ENCODE measurements around the gene AMHR2.

AMHR2 gene

DNA sequence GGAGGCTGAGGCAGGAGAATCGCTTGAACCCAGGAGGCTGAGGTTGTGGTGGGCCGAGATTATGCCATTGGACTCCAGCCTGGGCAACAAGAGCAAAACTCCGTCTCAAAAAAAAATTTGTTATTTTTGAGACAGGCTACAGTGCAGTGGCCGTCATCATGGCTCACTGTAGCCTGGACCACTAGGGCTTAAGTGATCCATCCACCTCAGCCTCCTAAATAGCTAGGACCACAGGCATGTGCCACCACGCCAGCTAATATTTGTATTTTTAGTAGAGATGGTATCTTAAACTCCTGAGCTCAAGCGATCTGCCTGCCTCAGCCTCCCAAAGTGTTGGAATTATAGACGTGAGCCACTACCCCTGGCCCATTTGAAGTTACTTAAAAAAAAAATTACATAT is 27.3 kb downstream of the AMHR2 start:
- H3K4me3 ChIP-seq (ENCODE audit: insufficient read length, low read depth), result no peak overlapping the region
- no peak for DNase-seq (ENCODE audit: low read depth, low spot score)
- H3K27me3 ChIP-seq (ENCODE audit: insufficient read depth, insufficient read length), result no peaks in the 10 kb centered on the region
- H3K9me3 ChIP-seq (ENCODE audit: insufficient read depth, low read length), result no peaks in the 10 kb centered on the region
- no peaks in the 10 kb centered on the region for H3K4me1 ChIP-seq (ENCODE audit: insufficient read depth, insufficient read length)
- H3K9ac ChIP-seq (ENCODE audit: insufficient read length, low read depth), result no peak overlapping the region
- H3K36me3 ChIP-seq (ENCODE audit: insufficient read depth, insufficient read length, low read length), result peaks cover 49% of the 10 kb centered on the region
- TF ChIP-seq ZNF274 (IDR thresholded peaks at IDR 0.05; ENCODE audit: low read depth, low read length) (no peak), YY1 (IDR thresholded peaks at IDR 0.05; ENCODE audit: insufficient read depth, insufficient read length) (no peak), SUZ12 (IDR thresholded peaks at IDR 0.05; ENCODE audit: extremely low read depth, insufficient read depth, insufficient read length) (no peak)

DNA sequence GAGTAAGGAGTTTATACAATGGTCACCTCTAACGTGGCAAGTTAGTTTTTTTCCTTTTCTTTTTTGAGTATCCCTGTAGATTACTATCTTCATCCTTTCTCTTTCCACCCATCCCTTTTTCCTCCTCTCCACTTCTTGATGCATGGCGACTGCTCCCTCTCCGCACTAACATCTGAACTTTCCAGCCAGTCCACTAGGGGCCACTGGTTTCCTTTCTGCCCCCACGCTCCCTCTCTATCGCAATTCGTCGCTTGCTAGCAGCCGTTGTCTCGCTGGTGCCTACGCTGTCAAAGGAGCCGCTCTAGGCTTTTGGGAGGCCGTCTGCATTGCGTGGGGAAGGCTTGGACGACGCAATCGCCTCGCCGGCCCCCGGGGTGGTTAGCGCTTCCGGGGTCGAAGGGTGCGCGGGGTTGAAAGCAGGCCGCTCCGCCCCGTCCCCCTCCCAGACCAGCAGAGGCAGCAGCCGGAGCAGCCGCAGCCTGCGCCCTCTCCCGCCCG is 28.1 kb downstream of the AMHR2 start, which contains the start of gene PCBP2:
TSS of gene PCBP2 (plus strand) at position 442 of the 498 bp plus-strand sequence. CDS start 2,699 bp downstream, outside the sequence.
- peak within 1 kb of the TSS; percentile 94 for H3K9ac ChIP-seq (ENCODE audit: insufficient read length, low read depth)
- no peaks in the 10 kb centered on the region for H3K9me3 ChIP-seq (ENCODE audit: insufficient read depth, low read length)
- TF ChIP-seq ZNF274 (IDR thresholded peaks at IDR 0.05; ENCODE audit: low read depth, low read length), result no peak
- no peak for TF ChIP-seq SUZ12 (IDR thresholded peaks at IDR 0.05; ENCODE audit: extremely low read depth, insufficient read depth, insufficient read length)
- TF ChIP-seq YY1 (IDR thresholded peaks at IDR 0.05; ENCODE audit: insufficient read depth, insufficient read length), result peak; percentile 18
- H3K27me3 ChIP-seq (ENCODE audit: insufficient read depth, insufficient read length), result no peaks in the 10 kb centered on the region
- H3K4me3 ChIP-seq (ENCODE audit: insufficient read length, low read depth), result peak within 1 kb of the TSS; percentile 70
- H3K36me3 ChIP-seq (ENCODE audit: insufficient read depth, insufficient read length, low read length), result peaks cover 51% of the 10 kb centered on the region
- H3K4me1 ChIP-seq (ENCODE audit: insufficient read depth, insufficient read length), result no peaks in the 10 kb centered on the region
- DNase-seq (ENCODE audit: low read depth, low spot score), result peak; percentile 99

DNA sequence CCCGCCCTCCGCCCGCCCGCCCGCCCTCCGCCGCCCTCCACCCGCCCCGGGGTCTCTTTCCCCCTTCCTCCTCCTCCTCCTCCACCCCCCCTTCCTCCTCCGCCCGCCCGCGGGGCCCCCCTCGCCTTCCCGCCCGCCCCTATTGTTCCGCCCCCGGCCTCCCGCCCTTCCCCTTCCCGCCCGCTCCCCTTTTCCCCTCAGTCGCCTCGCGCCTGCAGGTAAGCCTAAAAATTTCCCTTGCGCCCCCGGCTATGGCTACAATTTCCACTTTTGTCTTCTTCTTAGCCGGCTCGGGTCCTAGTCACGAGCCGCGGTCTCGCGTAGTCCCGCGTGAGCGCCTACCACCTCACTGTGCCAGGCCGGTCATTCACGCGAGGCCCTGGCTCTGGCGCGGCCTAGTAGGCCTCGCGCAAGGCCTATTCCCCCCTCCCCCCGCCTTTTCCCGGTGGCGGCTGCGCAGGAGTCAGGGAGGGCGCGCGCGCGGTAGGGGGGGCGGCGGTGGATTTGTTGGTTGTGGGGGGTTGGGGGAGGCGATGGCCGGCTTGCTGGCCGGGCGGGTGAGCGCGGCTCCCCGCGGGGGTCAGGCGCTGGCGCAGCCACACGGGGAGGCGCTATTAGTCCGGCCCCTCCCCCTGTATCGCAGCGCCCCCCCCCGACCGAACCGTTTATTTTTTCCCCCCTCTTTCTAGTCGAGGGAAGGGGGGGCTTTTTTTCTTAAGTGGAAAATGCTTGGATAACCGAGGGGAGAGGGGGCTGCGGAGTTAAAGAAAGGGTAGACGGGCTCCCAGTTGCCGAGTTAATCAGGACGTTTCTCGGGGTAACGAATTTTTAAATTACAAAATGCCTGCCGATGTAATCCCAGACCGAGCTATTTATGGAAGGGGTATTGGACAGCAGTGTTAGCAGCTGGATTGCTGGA is 28.8 kb downstream of the AMHR2 start:
- Histone ChIP-seq H3K9me3 (ENCODE audit: insufficient read depth, low read length) (no peaks in the 10 kb centered on the region), H3K4me1 (ENCODE audit: insufficient read depth, insufficient read length) (no peaks in the 10 kb centered on the region), H3K4me3 (ENCODE audit: insufficient read length, low read depth) (peak overlapping the region; percentile 70), H3K36me3 (ENCODE audit: insufficient read depth, insufficient read length, low read length) (peaks cover 55% of the 10 kb centered on the region), H3K27me3 (ENCODE audit: insufficient read depth, insufficient read length) (no peaks in the 10 kb centered on the region), H3K9ac (ENCODE audit: insufficient read length, low read depth) (peak overlapping the region; percentile 94)
- TF ChIP-seq SUZ12 (IDR thresholded peaks at IDR 0.05; ENCODE audit: extremely low read depth, insufficient read depth, insufficient read length), result no peak
- no peak for TF ChIP-seq YY1 (IDR thresholded peaks at IDR 0.05; ENCODE audit: insufficient read depth, insufficient read length)
- TF ChIP-seq ZNF274 (IDR thresholded peaks at IDR 0.05; ENCODE audit: low read depth, low read length), result no peak
- peak; percentile 81 for DNase-seq (ENCODE audit: low read depth, low spot score)

DNA sequence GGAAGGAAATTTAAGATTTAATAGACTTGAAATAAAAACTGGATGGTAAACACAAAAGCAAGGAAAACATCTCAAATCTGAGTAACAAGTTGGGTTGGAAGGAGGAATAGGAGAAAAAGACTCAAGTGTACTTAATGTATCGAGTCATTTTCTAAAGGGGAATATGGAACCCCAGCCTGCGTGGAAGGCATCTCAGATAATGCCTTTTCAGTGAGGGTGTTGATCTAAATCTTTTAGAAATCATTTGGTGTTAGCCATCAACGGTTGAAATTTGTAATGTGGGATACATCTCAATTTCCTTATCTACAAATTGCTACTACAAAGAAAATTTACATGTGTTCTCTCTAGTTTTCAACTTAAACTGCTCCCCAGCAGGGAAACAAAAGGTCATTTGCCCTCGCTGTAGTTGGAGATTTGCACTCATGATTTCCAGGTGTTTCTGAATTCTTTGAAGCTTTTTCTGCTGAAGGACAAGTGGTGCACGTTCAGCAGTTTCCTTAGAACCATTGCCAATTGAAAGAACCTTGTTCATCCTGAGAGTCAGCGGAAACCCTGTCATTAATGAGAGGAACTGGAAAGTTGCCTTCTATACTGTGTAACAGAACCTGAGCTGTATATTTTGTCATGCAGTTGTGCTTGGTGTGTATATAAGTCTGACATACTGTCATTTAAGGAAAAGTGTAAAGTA is 30.4 kb downstream of the AMHR2 start:
- Histone ChIP-seq H3K4me3 (ENCODE audit: insufficient read length, low read depth) (peak overlapping the region; percentile 70), H3K36me3 (ENCODE audit: insufficient read depth, insufficient read length, low read length) (peaks cover 60% of the 10 kb centered on the region), H3K9me3 (ENCODE audit: insufficient read depth, low read length) (no peaks in the 10 kb centered on the region), H3K4me1 (ENCODE audit: insufficient read depth, insufficient read length) (no peaks in the 10 kb centered on the region), H3K9ac (ENCODE audit: insufficient read length, low read depth) (peak overlapping the region; percentile 87), H3K27me3 (ENCODE audit: insufficient read depth, insufficient read length) (no peaks in the 10 kb centered on the region)
- TF ChIP-seq ZNF274 (IDR thresholded peaks at IDR 0.05; ENCODE audit: low read depth, low read length), result no peak
- no peak for TF ChIP-seq SUZ12 (IDR thresholded peaks at IDR 0.05; ENCODE audit: extremely low read depth, insufficient read depth, insufficient read length)
- no peak for TF ChIP-seq YY1 (IDR thresholded peaks at IDR 0.05; ENCODE audit: insufficient read depth, insufficient read length)
- DNase-seq (ENCODE audit: low read depth, low spot score), result no peak

DNA sequence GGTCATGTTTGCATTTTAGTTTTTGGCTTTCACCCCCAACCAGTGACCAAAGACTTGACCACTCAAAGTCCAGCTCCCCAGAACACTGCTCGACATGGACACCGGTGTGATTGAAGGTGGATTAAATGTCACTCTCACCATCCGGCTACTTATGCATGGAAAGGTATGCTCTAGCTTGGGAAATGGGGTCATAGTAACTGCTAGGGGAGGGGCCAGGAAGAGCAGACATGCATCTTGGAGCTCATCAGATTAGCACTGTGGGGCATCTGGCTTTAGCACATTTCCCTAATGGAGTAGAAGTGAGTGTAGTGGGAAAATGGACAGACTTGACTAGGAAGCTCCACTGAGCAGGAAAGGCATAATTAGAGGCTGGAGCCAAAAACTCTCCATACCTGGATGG is 31.1 kb downstream of the AMHR2 start:
- no peak overlapping the region for H3K4me3 ChIP-seq (ENCODE audit: insufficient read length, low read depth)

DNA sequence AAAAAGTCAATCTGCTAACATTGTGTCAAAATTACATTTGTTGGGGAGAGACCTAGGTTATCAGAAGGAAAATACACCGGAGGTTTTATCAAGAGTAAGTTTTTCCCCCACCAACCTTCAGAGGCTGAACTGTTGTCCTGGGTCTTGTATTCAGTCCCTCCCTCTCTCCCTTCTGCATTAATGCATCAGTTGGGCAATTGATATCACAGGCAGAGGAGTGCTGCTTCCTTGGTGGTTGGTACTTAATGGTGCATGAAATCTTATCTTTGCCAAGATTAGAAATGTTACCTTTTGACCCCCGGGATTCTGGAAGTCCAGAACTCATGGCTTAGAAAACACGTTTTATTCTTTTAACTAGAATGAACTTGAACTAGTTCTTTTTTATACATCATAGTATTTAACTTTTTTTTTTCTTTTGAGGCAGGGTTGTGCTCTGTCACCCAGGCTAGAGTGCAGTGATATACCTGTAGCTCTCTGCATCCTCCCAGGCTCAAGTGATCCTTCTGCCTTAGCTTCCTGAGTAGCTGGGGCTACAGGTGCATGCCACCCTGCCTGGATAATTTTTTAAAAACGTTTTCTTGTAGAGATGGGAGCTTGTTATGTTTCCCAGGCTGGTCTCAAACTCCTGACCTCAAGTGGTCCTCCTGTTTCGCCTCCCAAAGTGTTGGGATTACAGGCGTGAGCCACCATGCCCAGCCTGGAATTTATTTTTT is 33.2 kb downstream of the AMHR2 start:
- Histone ChIP-seq H3K4me1 (ENCODE audit: insufficient read depth, insufficient read length) (no peaks in the 10 kb centered on the region), H3K9me3 (ENCODE audit: insufficient read depth, low read length) (no peaks in the 10 kb centered on the region), H3K9ac (ENCODE audit: insufficient read length, low read depth) (no peak overlapping the region), H3K27me3 (ENCODE audit: insufficient read depth, insufficient read length) (no peaks in the 10 kb centered on the region), H3K36me3 (ENCODE audit: insufficient read depth, insufficient read length, low read length) (peaks cover 87% of the 10 kb centered on the region), H3K4me3 (ENCODE audit: insufficient read length, low read depth) (no peak overlapping the region)
- TF ChIP-seq SUZ12 (IDR thresholded peaks at IDR 0.05; ENCODE audit: extremely low read depth, insufficient read depth, insufficient read length), result no peak
- no peak for TF ChIP-seq ZNF274 (IDR thresholded peaks at IDR 0.05; ENCODE audit: low read depth, low read length)
- TF ChIP-seq YY1 (IDR thresholded peaks at IDR 0.05; ENCODE audit: insufficient read depth, insufficient read length), result no peak
- no peak for DNase-seq (ENCODE audit: low read depth, low spot score)

More for the DNA sequence above, 31.1 kb downstream of the AMHR2 start:
- no peak overlapping the region for H3K9ac ChIP-seq (ENCODE audit: insufficient read length, low read depth)
- DNase-seq (ENCODE audit: low read depth, low spot score), result no peak
- TF ChIP-seq SUZ12 (IDR thresholded peaks at IDR 0.05; ENCODE audit: extremely low read depth, insufficient read depth, insufficient read length) (no peak), YY1 (IDR thresholded peaks at IDR 0.05; ENCODE audit: insufficient read depth, insufficient read length) (no peak), ZNF274 (IDR thresholded peaks at IDR 0.05; ENCODE audit: low read depth, low read length) (no peak)
- H3K27me3 ChIP-seq (ENCODE audit: insufficient read depth, insufficient read length), result no peaks in the 10 kb centered on the region
- H3K4me1 ChIP-seq (ENCODE audit: insufficient read depth, insufficient read length), result no peaks in the 10 kb centered on the region
- H3K36me3 ChIP-seq (ENCODE audit: insufficient read depth, insufficient read length, low read length), result peaks cover 66% of the 10 kb centered on the region
- no peaks in the 10 kb centered on the region for H3K9me3 ChIP-seq (ENCODE audit: insufficient read depth, low read length)
